K562 (cell line): ENCODE results near the gene GPR107. TPM values are rescaled to one million over a fixed set of nuclear protein-coding genes. Genes with fewer than 3 reads are reported as not detected.
"Not testable (repeated sequence)": the region's sequence is repeated elsewhere in the genome, so short reads cannot be mapped to it uniquely, and the experiment has no call there.

Source experiments
- ATAC-seq: fragments of 200-7000 bp; cut with Tn5 transposase; 3 replicates; pipeline ENCODE4 v1.9.1; 2020; ENCODE audit warnings: moderate library complexity
- BruUV-seq: library from RNA; stranded (reverse); fragments of 400-500 nt; replicated peaks from 2 replicates; lab custom pipeline; 2021; lab: Mats Ljungman, UMichigan
- CTCF ChIA-PET: fragments of 300-600 bp; formaldehyde crosslinking; extraction: SDS; loops from one replicate; lab custom pipeline; 2021; ENCODE audit warnings: low intra/inter-chr PET ratio; lab: Yijun Ruan, JAX
- POLR2A ChIA-PET: fragments of 300-600, 350-650 bp; sonication (Branson Sonifier 250); formaldehyde crosslinking; extraction: SDS; loops from one replicate; lab custom pipeline; 2021; ENCODE audit warnings: antibody characterized with exemption, inconsistent platforms; lab: Yijun Ruan, JAX
- DNase-seq, 4 experiments: peaks; one replicate each; pipeline versions ENCODE4 v3.0.0 to v3.0.0-alpha.2; 2011 to 2018; ENCODE audit warnings: low spot score in 3 of 4, mixed read lengths in 3 of 4; ENCODE audit errors: extremely low read depth in 1 of 4
- FAIRE-seq: peaks from 2 replicates; lab custom pipeline; 2011; peaks lifted over from hg19 to GRCh38; lab: Jason Lieb, UNC
- H2AFZ ChIP-seq: 2 replicates; pipeline ENCODE4 v1.6.0; 2011; ENCODE audit warnings: low read depth, low read length, control low read depth, inconsistent platforms
- H3K27ac ChIP-seq: fragments of 200-600 bp; 3 replicates; pipeline ENCODE4 v1.8.0; 2011; ENCODE audit warnings: low read depth, mild to moderate bottlenecking, control low read depth, inconsistent platforms, low read length, moderate library complexity, mixed read lengths; ENCODE audit errors: extremely low read depth
- H3K27me3 ChIP-seq, 2 experiments: fragments of 300-600 bp in 1 of 2; 2 replicates in 1 of 2; 3 replicates in 1 of 2; pipeline versions ENCODE4 v1.6.0 to v1.8.0; 2011; ENCODE audit warnings: inconsistent platforms in 2 of 2, low read length in 2 of 2, mild to moderate bottlenecking in 1 of 2, mixed read lengths in 1 of 2, moderate library complexity in 1 of 2; ENCODE audit not compliant: control insufficient read depth in 2 of 2, insufficient read depth in 2 of 2
- H3K36me3 ChIP-seq: fragments of 300-600 bp; 3 replicates; pipeline ENCODE4 v1.8.0; 2011; ENCODE audit warnings: mild to moderate bottlenecking, low read length, inconsistent platforms; ENCODE audit not compliant: control insufficient read depth, insufficient read depth
- H3K4me1 ChIP-seq, 2 experiments: fragments of 200-600 bp in 1 of 2; replicated peaks in 1 of 2; 2 replicates in 1 of 2; 3 replicates in 1 of 2; pipeline versions ENCODE4 v1.5.1 to v1.8.0; 2011; ENCODE audit warnings: inconsistent platforms in 2 of 2, low read length in 2 of 2, mild to moderate bottlenecking in 1 of 2, mixed read lengths in 1 of 2, moderate library complexity in 1 of 2; ENCODE audit not compliant: control insufficient read depth in 2 of 2, insufficient read depth in 2 of 2
- H3K4me2 ChIP-seq: 2 replicates; pipeline ENCODE4 v1.6.1; 2011; ENCODE audit warnings: low read length, control low read depth, inconsistent platforms, mixed read lengths; ENCODE audit not compliant: insufficient read depth
- H3K4me3 ChIP-seq: fragments of 200-600 bp; sonication (generic), shearing (Covaris generic); 2 replicates; pipeline ENCODE4 v1.5.1; 2016; ENCODE audit warnings: control low read depth, inconsistent platforms
- H3K79me2 ChIP-seq: fragments of 200-600 bp; 3 replicates; pipeline ENCODE4 v1.8.0; 2011; ENCODE audit warnings: low read length, inconsistent platforms; ENCODE audit not compliant: control insufficient read depth, insufficient read depth
- H3K9ac ChIP-seq, 2 experiments: 2 replicates each; pipeline versions ENCODE4 v1.6.0 to v1.6.1; 2011; ENCODE audit warnings: low read depth in 2 of 2, low read length in 2 of 2, control low read depth in 1 of 2, inconsistent platforms in 1 of 2, mild to moderate bottlenecking in 1 of 2, mixed read lengths in 1 of 2; ENCODE audit not compliant: insufficient read depth in 1 of 2
- H3K9me1 ChIP-seq: one replicate; pipeline ENCODE4 v1.6.0; 2011; ENCODE audit warnings: inconsistent platforms, mild to moderate bottlenecking, low read length, moderate library complexity; ENCODE audit not compliant: control insufficient read depth, insufficient read depth
- H3K9me3 ChIP-seq: replicated peaks from 2 replicates; pipeline ENCODE4 v1.5.1; 2011; ENCODE audit warnings: low read depth, low read length, inconsistent platforms; ENCODE audit not compliant: control insufficient read depth, insufficient read depth
- H4K20me1 ChIP-seq: replicated peaks from 2 replicates; pipeline ENCODE4 v1.6.1; 2011; ENCODE audit warnings: low read length, inconsistent platforms, mixed read lengths; ENCODE audit not compliant: control insufficient read depth, insufficient read depth
- BRF2 ChIP-seq: IDR thresholded peaks from 3 replicates; pipeline ENCODE4 v1.6.1; 2011; ENCODE audit warnings: borderline replicate concordance, mild to moderate bottlenecking; ENCODE audit not compliant: insufficient read length, insufficient read depth
- REST ChIP-seq, 2 experiments: fragments of 450-650 bp; formaldehyde crosslinking in 1 of 2; IDR thresholded peaks; 2 replicates each; pipeline versions ENCODE4 v1.4.0 to v1.6.1; 2014 to 2020; ENCODE audit warnings: mild to moderate bottlenecking in 2 of 2, borderline replicate concordance in 1 of 2, low read depth in 1 of 2
- WGBS: fragments of 100-300 bp; shearing (Covaris generic); methylation state at CpG from one replicate; pipeline ENCODE4 v1.1.6; 2016; ENCODE audit warnings: low coverage, mixed read lengths; ENCODE audit not compliant: insufficient coverage; ENCODE audit errors: missing lambda C conversion rate; 5-methylcytosine and 5-hydroxymethylcytosine counted together
- in situ Hi-C: fragments of 300-500 bp; cut with MboI; formaldehyde crosslinking; loops from 4 replicates; pipeline ENCODE4 v1.15.0; 2018; ENCODE audit warnings: inconsistent platforms, mixed read lengths
- intact Hi-C: fragments of 100-400 bp; cut with micrococcal nuclease; formaldehyde crosslinking; loops from 2 replicates; pipeline ENCODE4 v1.14.2; 2022
- polyA plus RNA-seq, 8 experiments: library from polyadenylated mRNA; depleted of rRNA in 4 of 8; stranded (reverse) in 5 of 8; unstranded in 3 of 8; fragments of >200 nt; fragmentation: Nextera tagmentation in 2 of 8; fragmentation: Illumina TruSeq in 1 of 8; extraction: Ambion mirVana in 2 of 8; extraction: Trizol in 1 of 8; gene quantifications; 2 replicates each; pipeline versions ENCODE4 v1.2.1 to v1.2.3, GENCODE V29; 2011 to 2014; ENCODE audit warnings: inconsistent platforms in 1 of 8, missing spikeins in 1 of 8
- total RNA-seq, 7 experiments: library from RNA; depleted of rRNA in 6 of 7; stranded (reverse); fragments of >200 nt in 6 of 7; fragmentation: Illumina TruSeq in 2 of 7; extraction: Trizol in 2 of 7; gene quantifications; 2 replicates each; pipeline versions ENCODE4 v1.2.1 to v1.2.3, GENCODE V29; 2011 to 2021; ENCODE audit warnings: low replicate concordance in 1 of 7

GPR107 gene
- total and polyA plus RNA-seq, 9 of the 15 experiments (the other 6 are each of a cell fraction or from before 2014, with no cell fraction given), result 3.2 to 34.6 (median 14.4) TPM

DNA sequence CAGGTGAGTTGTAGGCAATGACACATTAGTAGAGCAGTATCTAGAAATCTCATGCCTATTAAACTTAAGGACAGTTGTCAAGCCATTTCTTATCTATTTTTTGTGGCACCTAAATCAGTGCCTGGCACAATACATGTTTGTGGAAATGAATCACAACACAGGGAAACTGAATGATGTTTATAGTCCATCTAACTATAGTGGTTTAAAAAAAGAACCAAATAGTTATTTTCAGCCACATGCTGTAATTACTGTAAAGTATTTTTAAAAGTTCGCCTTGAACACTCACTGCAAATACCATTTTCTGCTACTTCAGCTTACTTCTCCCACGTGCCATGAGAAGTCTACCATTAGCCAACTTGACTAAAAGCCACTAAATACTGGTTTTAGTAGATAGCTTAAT, 32.6 kb upstream of the GPR107 start:
- Histone ChIP-seq H3K4me2 (no peak overlapping the region), H3K27me3 (no peaks in the 10 kb centered on the region), H4K20me1 (no peaks in the 10 kb centered on the region), H3K4me1 (no peaks in the 10 kb centered on the region), H3K79me2 (no peaks in the 10 kb centered on the region), H3K9ac (no peak overlapping the region), H3K4me3 (no peak overlapping the region), H3K9me3 (no peaks in the 10 kb centered on the region), H3K27ac (no peak overlapping the region), H3K9me1 (no peaks in the 10 kb centered on the region), H2AFZ (no peak overlapping the region), H3K36me3 (no peaks in the 10 kb centered on the region)
- WGBS, result 10% methylated on average over 2 of the region's 2 CpGs
- ATAC-seq, result no peak
- FAIRE-seq, result no peak
- no peak for TF ChIP-seq REST (IDR thresholded peaks at IDR 0.05; ENCODE audit: borderline replicate concordance)
- TF ChIP-seq REST (CRISPR knock-in tag; IDR thresholded peaks at IDR 0.05; ENCODE audit: low read depth), result no peak
- TF ChIP-seq BRF2, result no peak
- ChIA-PET CTCF (no interaction called here), POLR2A (no interaction called here)
- BruUV-seq, result no TSS peak
- DNase-seq, result no peak
- intact Hi-C loops, result no loop called here
- in situ Hi-C loops, result no loop called here

DNA sequence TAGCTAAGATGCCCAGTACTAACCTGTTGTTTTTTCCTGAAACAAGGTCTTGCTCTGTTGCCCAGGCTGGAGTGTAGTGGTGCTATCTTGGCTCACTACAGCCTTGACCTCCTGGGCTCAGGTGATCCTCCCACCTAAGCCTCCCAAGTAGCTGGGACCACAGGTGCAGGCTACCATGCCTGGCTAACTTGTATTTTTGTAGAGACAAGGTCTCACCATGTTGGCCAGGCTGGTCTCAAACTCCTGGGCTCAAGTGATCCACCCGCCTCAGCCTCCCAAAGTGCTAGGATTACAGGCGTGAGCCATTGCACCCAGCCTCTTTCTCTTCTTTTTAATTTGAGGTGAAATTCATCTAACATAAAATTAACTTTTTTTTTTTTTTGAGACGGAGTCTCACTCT, 31.9 kb upstream of the GPR107 start:
- H3K4me1 ChIP-seq, H3K36me3 ChIP-seq, H4K20me1 ChIP-seq, H3K79me2 ChIP-seq, H3K27ac ChIP-seq, in situ Hi-C loops, FAIRE-seq, H3K9me1 ChIP-seq, CTCF ChIA-PET, H3K9ac ChIP-seq, DNase-seq, BruUV-seq, H3K4me2 ChIP-seq, H3K4me3 ChIP-seq, H3K27me3 ChIP-seq, H3K9me3 ChIP-seq, intact Hi-C loops, H2AFZ ChIP-seq, ATAC-seq: not testable (repeated sequence)
- POLR2A ChIA-PET, result interaction anchor here (0.6 kb wide), 1 partner anchor 10 kb away, joined by 3 read pairs; no protein-coding TSS in a partner anchor
- WGBS, result 76% methylated on average over 2 of the region's 3 CpGs
